ENCODE results near the gene TTN.
A peak's percentile ranks its signal among the peaks of the same experiment; 100 is the strongest.

Gene TTN

DNA sequence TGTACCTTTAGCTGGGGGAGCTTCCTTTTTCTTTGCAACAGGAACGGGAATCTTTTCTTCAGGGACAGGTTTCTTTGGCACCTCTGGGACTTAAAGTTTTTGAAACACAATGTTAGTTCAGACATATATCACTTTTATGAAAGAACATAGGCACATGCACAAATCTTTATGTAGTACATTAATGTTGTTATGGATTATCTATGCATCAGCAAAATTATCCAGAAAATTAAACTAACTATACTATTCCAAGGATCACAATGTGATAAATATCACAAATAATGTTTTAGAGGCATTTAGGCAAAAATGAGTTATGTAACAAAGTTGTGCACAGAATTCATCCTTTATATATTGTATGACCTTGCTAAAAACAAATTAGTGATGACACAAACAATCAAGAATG, 117.4 kb downstream of the TTN start:
- no peak for DNase-seq (ENCODE audit: low read depth)
- TF ChIP-seq, protein P1, sequence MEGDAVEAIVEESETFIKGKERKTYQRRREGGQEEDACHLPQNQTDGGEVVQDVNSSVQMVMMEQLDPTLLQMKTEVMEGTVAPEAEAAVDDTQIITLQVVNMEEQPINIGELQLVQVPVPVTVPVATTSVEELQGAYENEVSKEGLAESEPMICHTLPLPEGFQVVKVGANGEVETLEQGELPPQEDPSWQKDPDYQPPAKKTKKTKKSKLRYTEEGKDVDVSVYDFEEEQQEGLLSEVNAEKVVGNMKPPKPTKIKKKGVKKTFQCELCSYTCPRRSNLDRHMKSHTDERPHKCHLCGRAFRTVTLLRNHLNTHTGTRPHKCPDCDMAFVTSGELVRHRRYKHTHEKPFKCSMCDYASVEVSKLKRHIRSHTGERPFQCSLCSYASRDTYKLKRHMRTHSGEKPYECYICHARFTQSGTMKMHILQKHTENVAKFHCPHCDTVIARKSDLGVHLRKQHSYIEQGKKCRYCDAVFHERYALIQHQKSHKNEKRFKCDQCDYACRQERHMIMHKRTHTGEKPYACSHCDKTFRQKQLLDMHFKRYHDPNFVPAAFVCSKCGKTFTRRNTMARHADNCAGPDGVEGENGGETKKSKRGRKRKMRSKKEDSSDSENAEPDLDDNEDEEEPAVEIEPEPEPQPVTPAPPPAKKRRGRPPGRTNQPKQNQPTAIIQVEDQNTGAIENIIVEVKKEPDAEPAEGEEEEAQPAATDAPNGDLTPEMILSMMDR (conservative IDR thresholded peaks at IDR 0.05; ENCODE audit: low read depth, low read length) = no peak
- H3K4me3 ChIP-seq (ENCODE audit: low read length) = no peak overlapping the region

DNA sequence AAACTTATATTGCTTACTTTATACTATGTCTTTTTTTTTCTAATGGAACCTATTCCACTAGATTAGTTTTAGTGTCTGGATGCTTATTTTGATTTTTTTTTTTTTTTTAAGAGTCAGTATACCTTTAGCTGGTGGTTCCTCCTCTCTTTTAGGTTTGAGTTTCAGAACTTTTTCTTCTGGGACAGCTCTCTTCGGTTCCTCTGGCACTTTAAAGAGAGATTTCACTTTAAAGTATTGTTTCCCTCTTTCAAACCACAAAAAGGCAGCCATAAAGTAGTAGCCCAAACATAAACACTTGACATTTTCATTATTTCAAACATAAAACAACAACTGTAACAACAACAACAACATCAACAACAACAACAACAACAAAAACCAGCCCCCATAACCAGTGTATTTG, 123.3 kb downstream of the TTN start:
- DNase-seq (ENCODE audit: low read depth) = no peak
- TF ChIP-seq, protein P1 (conservative IDR thresholded peaks at IDR 0.05; ENCODE audit: low read depth, low read length) = no peak
- H3K4me3 ChIP-seq (ENCODE audit: low read length) = no peak overlapping the region

DNA sequence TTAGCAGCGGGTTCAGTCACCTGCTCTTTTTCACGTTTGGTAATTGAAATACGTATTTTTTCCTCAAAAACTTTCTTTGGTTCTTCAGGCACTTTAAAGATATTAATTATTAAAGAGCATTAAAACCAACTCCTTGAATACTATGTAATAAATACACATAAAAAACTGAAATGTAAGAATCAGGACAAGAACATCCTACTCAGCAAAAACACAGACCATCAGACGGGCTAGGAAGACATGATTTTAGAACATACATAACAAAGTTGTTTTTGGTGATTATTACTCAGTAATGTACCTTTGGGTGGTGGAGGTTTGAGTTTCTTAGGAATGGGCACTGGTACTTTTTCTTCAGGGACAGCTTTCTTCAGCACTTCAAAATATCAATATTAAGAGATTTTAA, 126.1 kb downstream of the TTN start:
- no peak for DNase-seq (ENCODE audit: low read depth)
- TF ChIP-seq, protein P1 (conservative IDR thresholded peaks at IDR 0.05; ENCODE audit: low read depth, low read length) = no peak
- H3K4me3 ChIP-seq (ENCODE audit: low read length) = no peak overlapping the region

- no peak for DNase-seq (ENCODE audit: low read depth)
- TF ChIP-seq, protein P1 (conservative IDR thresholded peaks at IDR 0.05; ENCODE audit: low read depth, low read length) = no peak
- no peak overlapping the region for H3K4me3 ChIP-seq (ENCODE audit: low read length)
Observed at GRCh38 chr2:178679891-178680290, 127.3 kb downstream of the TTN start.

DNA sequence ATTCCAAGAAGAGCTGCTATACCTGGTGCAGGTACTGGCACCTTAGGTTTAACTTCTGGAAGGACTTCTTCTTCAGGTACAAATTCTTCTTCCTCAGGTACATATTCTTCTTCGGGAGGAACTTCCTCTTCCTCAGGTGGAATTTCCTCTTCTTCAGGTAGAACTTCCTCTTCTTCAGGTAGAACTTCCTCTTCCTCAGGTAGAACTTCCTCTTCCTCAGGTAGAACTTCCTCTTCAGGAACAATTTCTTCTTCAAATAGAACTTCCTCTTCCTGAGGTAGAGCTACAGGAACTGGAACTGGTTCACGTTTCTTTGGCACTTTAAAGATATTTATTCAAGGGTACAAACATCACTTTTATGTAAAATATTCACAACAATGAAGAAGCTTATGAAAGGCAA, 129.6 kb downstream of the TTN start:
- no peak overlapping the region for H3K4me3 ChIP-seq (ENCODE audit: low read length)
- TF ChIP-seq, protein P1 (conservative IDR thresholded peaks at IDR 0.05; ENCODE audit: low read depth, low read length) = no peak
- no peak for DNase-seq (ENCODE audit: low read depth)

GRCh38 chr2:178676046-178676445, 131.2 kb downstream of the TTN start:
- no peak for DNase-seq (ENCODE audit: low read depth)
- TF ChIP-seq, protein P1 (conservative IDR thresholded peaks at IDR 0.05; ENCODE audit: low read depth, low read length) = no peak
- no peak overlapping the region for H3K4me3 ChIP-seq (ENCODE audit: low read length)

DNA sequence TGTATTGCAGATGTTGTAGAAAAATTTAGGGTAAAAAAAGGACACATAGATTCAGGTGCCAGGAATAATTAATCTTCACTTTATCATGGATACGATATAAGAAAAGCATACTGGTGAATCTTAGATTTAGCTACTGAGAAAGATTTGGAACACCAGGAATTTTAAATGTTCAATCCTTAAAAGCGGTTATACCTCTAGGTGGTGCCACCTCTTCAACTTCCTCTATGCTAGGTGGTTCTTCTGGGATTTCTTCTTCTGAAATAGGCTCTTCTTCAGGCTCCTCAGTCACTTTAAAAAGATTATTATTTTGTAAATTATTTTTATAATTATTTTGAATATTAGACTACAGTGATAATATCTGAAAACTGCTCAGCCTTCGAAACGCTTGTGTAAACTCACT, 133.1 kb downstream of the TTN start:
- DNase-seq (ENCODE audit: low read depth) = no peak
- H3K4me3 ChIP-seq (ENCODE audit: low read length) = no peak overlapping the region
- TF ChIP-seq, protein P1 (conservative IDR thresholded peaks at IDR 0.05; ENCODE audit: low read depth, low read length) = peak; percentile 33
